ENCODE measurements around the gene FTSJ1. TPM values are rescaled to one million over a fixed set of nuclear protein-coding genes. Genes with fewer than 3 reads are reported as not detected.

Gene FTSJ1
- total and polyA plus RNA-seq, 2 of the 8 experiments (the other 6 are each of a cell fraction or from before 2014, with no cell fraction given), result 62.4 to 80.4 TPM

- TF ChIP-seq CHD7 (IDR thresholded peaks at IDR 0.05; ENCODE audit: insufficient replicate concordance, low read length) (no peak), TAF7 (optimal IDR thresholded peaks at IDR 0.05; ENCODE audit: borderline replicate concordance, low read depth, low read length) (no peak), POU5F1 (IDR thresholded peaks at IDR 0.05; ENCODE audit: low read depth, low read length) (no peak), KDM5A (IDR thresholded peaks at IDR 0.05; ENCODE audit: low read length) (no peak), SAP30 (IDR thresholded peaks at IDR 0.05; ENCODE audit: insufficient read depth, insufficient replicate concordance, low read length) (no peak), CHD1 (IDR thresholded peaks at IDR 0.05; ENCODE audit: low read depth, low read length) (no peak), RNF2 (IDR thresholded peaks at IDR 0.05; ENCODE audit: borderline replicate concordance, low read depth, low read length, missing control alignments, poor library complexity, severe bottlenecking) (no peak), CHD2 (IDR thresholded peaks at IDR 0.05; ENCODE audit: low read length) (no peak), CTCF (IDR thresholded peaks at IDR 0.05; ENCODE audit: control extremely low read depth in 1 of 3, insufficient read depth in 1 of 3, low read depth in 1 of 3, low read length in 3 of 3) (no peak)
These were observed 40.3 kb downstream of the FTSJ1 start (continued) for GRCh38 chrX:48516285-48516684.

All from H1 (cell line).